GM20431 (cell line): ENCODE measurements around the gene ZBTB38.

ENCODE experiments used
- in situ Hi-C: fragments of 300-500 bp; cut with MseI, MboI; formaldehyde crosslinking; loops from one replicate; pipeline ENCODE4 v1.15.0; 2020; ENCODE audit warnings: low sequenced_read_pairs; ENCODE audit not compliant: unreplicated experiment

ZBTB38 gene

GRCh38 chr3:141336672-141337522 lies 31.4 kb upstream of the ZBTB38 start:
- in situ Hi-C loops, result no loop called here

GRCh38 chr3:141337523-141337854 lies 30.8 kb upstream of the ZBTB38 start:
- in situ Hi-C loops, result no loop called here

DNA sequence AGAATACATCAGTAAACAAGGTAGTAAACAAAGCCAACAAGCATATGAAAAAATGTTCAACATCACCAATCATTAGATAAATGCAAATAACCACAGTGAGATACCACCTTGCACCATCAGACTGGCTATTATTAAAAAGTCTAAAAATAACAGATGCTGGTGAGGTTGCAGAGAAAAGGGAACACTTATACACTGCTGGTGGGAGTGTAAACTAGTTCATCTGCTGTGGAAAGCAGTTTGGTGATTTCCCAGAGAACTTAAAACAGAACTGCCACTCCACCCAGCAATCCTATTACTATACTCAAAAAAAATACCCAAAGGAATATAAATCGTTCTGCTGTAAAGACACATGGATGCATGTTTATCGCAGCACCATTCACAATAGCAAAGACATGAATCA lies 30.3 kb upstream of the ZBTB38 start:
- in situ Hi-C loops, result no loop called here

- in situ Hi-C loops, result no loop called here
These were observed 29.4 kb upstream of the ZBTB38 start for GRCh38 chr3:141338881-141339280.

- in situ Hi-C loops, result no loop called here
These were observed 26.8 kb upstream of the ZBTB38 start for GRCh38 chr3:141341536-141341935.

DNA sequence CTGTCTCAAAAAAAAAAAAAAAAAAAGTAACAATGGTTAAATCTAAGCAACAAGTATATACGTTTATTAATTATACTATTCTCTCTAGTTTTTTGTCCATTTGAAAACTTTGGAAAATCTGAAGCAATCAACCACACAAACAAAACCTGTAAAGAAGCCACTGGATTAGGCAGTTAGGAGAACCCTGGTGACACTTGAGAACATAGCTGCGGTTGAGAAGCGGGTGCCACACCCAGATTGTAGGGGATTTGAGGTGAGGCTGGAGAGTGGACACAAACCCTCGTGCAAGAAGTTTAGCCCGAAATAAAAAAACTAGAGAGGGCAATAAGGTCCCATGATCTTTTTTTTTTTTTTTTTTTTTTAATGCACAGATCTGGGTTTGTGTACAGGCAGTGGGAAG lies 25.9 kb upstream of the ZBTB38 start:
- in situ Hi-C loops, result no loop called here

DNA sequence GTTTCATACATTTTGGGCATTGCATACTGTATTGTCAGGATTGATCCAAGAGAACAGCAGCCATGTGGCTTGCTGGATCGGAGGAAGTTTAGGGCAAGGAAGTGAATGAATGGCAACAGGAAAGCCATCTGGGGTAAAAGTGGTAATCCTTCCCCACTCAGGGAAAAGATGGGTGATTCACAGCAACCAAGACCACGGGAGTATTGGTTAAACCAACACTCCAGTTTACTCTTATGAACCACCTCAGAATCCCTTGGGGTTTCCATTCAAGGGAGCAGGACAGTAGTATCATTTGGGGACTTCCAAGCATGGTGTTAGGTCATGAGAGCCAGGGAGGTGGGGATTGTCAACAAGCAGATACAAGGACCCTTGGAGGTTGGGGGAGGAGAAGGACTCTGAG lies 25.2 kb upstream of the ZBTB38 start:
- in situ Hi-C loops, result no loop called here

- in situ Hi-C loops, result no loop called here
These were observed 24.4 kb upstream of the ZBTB38 start for GRCh38 chr3:141343865-141344271.

- in situ Hi-C loops, result no loop called here
These were observed 22.8 kb upstream of the ZBTB38 start for GRCh38 chr3:141345528-141345927.

- in situ Hi-C loops, result no loop called here
These were observed 22.3 kb upstream of the ZBTB38 start for GRCh38 chr3:141346007-141346406.

DNA sequence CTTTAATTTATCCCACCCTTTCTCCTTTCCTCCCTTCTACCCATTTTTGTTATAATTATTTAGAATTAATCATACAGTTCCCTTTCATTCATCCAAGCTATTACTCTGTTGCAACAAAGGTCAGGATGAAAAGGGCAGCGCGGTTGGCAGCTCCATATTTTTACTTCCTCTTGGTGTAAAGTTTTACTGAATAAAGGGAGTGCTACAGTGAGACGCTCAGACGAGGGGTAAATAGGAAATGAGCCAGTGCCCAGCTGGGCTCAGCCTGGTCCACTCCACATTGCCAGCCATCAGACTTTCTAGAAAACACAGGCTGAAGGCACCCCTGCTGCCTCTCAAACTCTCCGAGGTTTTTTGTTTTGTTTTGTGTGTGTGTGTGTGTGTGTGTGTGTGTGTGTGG lies 21.9 kb upstream of the ZBTB38 start:
- in situ Hi-C loops, result no loop called here

- in situ Hi-C loops, result no loop called here
These were observed 21.5 kb upstream of the ZBTB38 start for GRCh38 chr3:141346839-141347238.

- in situ Hi-C loops, result no loop called here
These were observed 19.5 kb upstream of the ZBTB38 start for GRCh38 chr3:141348837-141349236.

GRCh38 chr3:141349711-141350110 lies 18.6 kb upstream of the ZBTB38 start:
- in situ Hi-C loops, result loop anchor here (10.0 kb wide), 2 partner anchors 65 to 105 kb away; no protein-coding TSS in a partner anchor

- in situ Hi-C loops, result loop anchor here (10.0 kb wide), 2 partner anchors 64 to 104 kb away; no protein-coding TSS in a partner anchor
These were observed 17.6 kb upstream of the ZBTB38 start for GRCh38 chr3:141350666-141351065.

DNA sequence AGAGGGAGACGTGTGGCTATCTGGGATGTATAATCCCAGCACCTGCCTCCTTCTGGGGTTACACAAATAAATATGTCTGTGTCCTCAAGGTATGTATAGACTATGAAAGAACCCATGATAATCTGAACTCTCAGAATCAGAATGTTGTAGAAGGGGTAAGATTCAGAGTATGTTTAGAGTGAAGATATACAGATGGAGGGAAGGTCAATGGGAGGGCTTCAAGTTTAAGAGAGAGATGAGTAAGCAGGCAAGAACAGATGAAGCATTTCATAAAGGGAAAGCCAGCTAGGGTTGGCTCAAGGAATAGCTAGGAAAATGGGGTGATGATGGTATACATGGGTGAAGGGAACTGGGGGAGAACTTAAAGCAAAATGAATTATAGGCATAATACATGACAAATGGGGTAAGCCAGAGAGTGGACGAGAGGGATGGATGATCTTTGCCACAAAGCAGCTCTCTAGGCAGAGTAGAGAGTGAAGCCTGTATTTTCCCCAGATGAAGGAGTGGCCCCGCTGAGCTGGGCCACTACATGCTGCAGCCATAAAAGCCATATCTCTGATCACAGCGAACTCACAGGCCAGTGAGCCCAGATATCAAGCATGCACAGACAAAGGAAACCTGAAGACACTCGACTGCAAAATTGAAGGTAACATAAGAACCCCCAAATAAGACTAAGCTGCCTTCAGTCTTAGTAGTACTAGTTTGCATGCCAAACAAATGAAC lies 15.9 kb upstream of the ZBTB38 start:
- in situ Hi-C loops, result loop anchor here (10.0 kb wide), 2 partner anchors 62 to 102 kb away; no protein-coding TSS in a partner anchor

DNA sequence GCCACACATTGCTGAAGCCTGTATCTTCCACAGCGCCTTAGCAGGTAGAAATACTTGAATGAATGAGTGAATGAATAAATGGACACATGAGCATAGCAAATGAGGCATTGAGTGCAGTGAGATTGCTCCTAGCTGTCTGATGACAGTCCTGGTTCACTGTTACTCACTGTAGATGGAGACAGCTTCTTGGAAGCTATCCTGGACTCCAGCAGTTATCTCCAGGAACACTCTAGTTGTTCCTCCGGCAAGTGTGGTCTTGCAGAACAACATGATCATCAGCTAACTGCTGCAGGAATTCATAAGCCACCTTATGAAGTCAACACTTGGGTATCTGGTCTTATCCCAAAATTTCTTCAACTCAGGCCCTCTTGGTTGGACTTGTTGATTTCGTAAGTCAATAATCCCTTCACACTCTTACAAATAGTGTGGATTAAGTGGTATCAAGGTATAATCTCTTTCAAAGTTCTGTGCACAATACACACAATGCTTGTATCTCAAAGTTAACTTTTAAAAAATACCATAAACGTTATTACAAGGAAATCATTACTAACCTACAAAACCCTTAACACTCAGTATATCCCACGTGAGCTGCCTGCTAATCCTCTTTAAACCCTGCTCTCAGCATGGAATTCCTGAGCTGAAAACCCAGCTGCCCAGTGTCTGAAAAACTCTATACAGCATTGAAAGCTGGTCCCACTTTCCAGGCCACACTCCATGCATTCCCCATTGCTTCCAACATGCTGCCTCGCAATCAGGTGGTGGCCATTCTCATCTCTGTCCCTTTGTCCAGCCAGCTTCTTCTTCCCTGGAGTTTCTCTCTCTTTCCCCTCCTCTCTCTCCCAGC lies 14.4 kb upstream of the ZBTB38 start:
- in situ Hi-C loops, result loop anchor here (10.0 kb wide), 2 partner anchors 61 to 101 kb away; no protein-coding TSS in a partner anchor

DNA sequence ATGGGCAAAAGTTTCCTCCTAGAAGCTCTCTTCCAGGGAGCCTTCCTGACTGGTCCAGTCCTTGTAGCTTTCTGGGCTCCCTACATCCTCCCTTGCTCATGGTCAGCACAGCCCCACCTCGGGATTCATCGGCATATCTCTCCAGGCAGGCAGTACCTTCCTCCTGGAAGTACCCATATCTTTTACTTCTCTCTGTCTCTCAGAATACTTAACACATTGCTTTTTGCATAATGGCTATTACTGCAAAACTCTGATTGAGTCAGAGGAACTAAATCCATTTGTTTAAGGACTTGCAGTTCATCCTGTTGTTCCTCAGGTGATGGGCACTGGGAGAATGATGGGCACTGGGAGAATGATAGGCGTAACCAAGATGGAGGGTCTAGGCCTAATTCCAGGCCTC lies 13.8 kb upstream of the ZBTB38 start:
- in situ Hi-C loops, result loop anchor here (10.0 kb wide), 2 partner anchors 60 to 100 kb away; no protein-coding TSS in a partner anchor

DNA sequence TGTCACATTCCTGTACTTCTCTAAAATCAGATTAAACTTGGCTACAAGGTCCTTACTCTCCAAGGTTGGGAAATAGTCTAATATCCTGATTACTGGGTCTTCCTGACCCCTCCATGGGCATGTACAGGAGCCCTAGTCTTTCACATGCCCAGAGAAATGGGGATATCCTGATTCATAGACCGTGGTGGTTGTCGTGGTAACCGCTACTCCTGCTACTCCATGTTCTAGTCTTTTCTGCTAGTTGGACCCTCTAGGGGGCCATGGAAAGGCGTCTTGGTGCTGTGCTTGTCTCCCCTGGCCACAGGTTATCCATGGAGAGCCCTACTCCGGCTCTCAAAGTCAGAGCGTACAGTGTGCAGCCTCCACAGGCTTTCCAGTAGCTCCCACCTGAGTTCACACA lies 13.1 kb upstream of the ZBTB38 start:
- in situ Hi-C loops, result loop anchor here (10.0 kb wide), 2 partner anchors 60 to 100 kb away; no protein-coding TSS in a partner anchor

DNA sequence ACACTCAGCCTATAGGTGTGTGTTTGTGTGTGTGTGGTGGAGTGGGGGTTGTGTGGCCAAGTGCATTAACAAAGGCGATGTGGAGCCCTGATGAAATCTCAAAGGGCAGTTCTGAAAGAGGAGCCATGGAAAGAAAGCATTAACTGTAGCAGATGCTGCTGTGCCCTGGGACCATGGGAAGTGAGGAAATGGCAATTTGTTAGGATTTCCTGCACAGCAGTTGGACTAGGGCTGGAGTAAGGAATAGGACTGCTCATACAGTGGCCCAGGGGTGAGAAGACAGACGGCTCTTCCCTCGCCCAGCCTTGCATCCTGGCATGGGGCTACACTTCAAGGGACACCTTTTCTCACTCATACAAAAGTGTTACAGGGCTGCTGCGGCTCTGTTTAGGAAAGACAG lies 12.3 kb upstream of the ZBTB38 start:
- in situ Hi-C loops, result loop anchor here (10.0 kb wide), 2 partner anchors 59 to 99 kb away; no protein-coding TSS in a partner anchor
